HepG2 (cell line): Measurements from ENCODE around the gene GBP6. TPM values are rescaled to one million over a fixed set of nuclear protein-coding genes. Genes with fewer than 3 reads are reported as not detected.
A peak's percentile ranks its signal among the peaks of the same experiment; 100 is the strongest.

ENCODE experiments used
- ARID3A ChIP-seq: IDR thresholded peaks from 2 replicates; pipeline ENCODE4 v1.6.1; 2012; ENCODE audit warnings: low read depth, low read length, improper control_type of control experiment
- ATF1 ChIP-seq: IDR thresholded peaks from 2 replicates; pipeline ENCODE4 v1.6.1; 2016; ENCODE audit warnings: mild to moderate bottlenecking, control low read depth
- GATA4 ChIP-seq: sonication (generic); IDR thresholded peaks from 2 replicates; pipeline ENCODE4 v1.6.1; 2016; ENCODE audit warnings: antibody characterized with exemption, low read depth, borderline replicate concordance
- HCFC1 ChIP-seq: fragments of 150-350 bp; IDR thresholded peaks from 2 replicates; pipeline ENCODE4 v1.6.1; 2014; ENCODE audit warnings: low read depth, low read length
- NFKB2 ChIP-seq: sonication (generic); formaldehyde crosslinking; IDR thresholded peaks from 2 replicates; pipeline ENCODE4 v1.4.0; 2020; ENCODE audit warnings: missing genetic modification reagents, borderline replicate concordance
- POGZ ChIP-seq: sonication (generic); formaldehyde crosslinking; IDR thresholded peaks from 2 replicates; pipeline ENCODE4 v1.4.0; 2020; ENCODE audit warnings: mild to moderate bottlenecking, missing genetic modification reagents
- RAD21 ChIP-seq: fragments of 450-650 bp; formaldehyde crosslinking; IDR thresholded peaks from 2 replicates; pipeline ENCODE4 v1.5.0; 2020; ENCODE audit warnings: mild to moderate bottlenecking
- SOX5 ChIP-seq: IDR thresholded peaks from 2 replicates; pipeline ENCODE4 v1.6.1; 2016; ENCODE audit warnings: borderline replicate concordance
- TEAD3 ChIP-seq: optimal IDR thresholded peaks from 2 replicates; pipeline ENCODE3; 2016; ENCODE audit warnings: borderline replicate concordance
- TFE3 ChIP-seq: IDR thresholded peaks from 2 replicates; pipeline ENCODE4 v1.6.1; 2016
- ZBTB33 ChIP-seq: sonication (generic); formaldehyde crosslinking; IDR thresholded peaks from 2 replicates; pipeline ENCODE4 v1.4.0; 2020; ENCODE audit warnings: missing genetic modification reagents
- ZNF124 ChIP-seq: sonication (generic); formaldehyde crosslinking; IDR thresholded peaks from 2 replicates; pipeline ENCODE4 v1.4.0; 2020; ENCODE audit warnings: missing genetic modification reagents
- ZNF142 ChIP-seq: sonication (generic); formaldehyde crosslinking; IDR thresholded peaks from 2 replicates; pipeline ENCODE4 v1.4.0; 2020; ENCODE audit warnings: missing genetic modification reagents
- ZNF510 ChIP-seq: sonication (generic); formaldehyde crosslinking; IDR thresholded peaks from 2 replicates; pipeline ENCODE4 v1.4.0; 2020; ENCODE audit warnings: low read depth, mild to moderate bottlenecking, missing genetic modification reagents
- polyA plus RNA-seq, 8 experiments: library from polyadenylated mRNA; depleted of rRNA in 3 of 8; stranded (reverse) in 7 of 8; unstranded in 1 of 8; fragments of >200 nt; fragmentation: Illumina TruSeq in 4 of 8; extraction: Trizol in 4 of 8; gene quantifications; 2 replicates each; pipeline versions ENCODE4 v1.2.1 to v1.2.3, GENCODE V29; 2011 to 2016; ENCODE audit warnings: low read depth in 4 of 8, missing spikeins in 1 of 8, mixed read lengths in 1 of 8; ENCODE audit not compliant: insufficient read depth in 1 of 8
- total RNA-seq, 5 experiments: library from RNA; depleted of rRNA; stranded (reverse); fragments of >200 nt; fragmentation: Illumina TruSeq; extraction: Trizol; gene quantifications; 2 replicates each; pipeline ENCODE4 v1.2.3, GENCODE V29; 2016; ENCODE audit warnings: low read depth in 1 of 5
- TF ChIP-seq, protein P1 (sequence below): sonication (generic); formaldehyde crosslinking; conservative IDR thresholded peaks from 2 replicates; pipeline ENCODE4 v1.8.0; 2022; ENCODE audit warnings: low read depth, missing genetic modification reagents
- TF ChIP-seq, protein P2 (sequence below): sonication (generic); formaldehyde crosslinking; IDR thresholded peaks from 2 replicates; pipeline ENCODE4 v1.8.1; 2023; ENCODE audit warnings: mild to moderate bottlenecking, inconsistent platforms, moderate library complexity, missing genetic modification reagents, borderline replicate concordance

GBP6 gene
- total and polyA plus RNA-seq, 2 of the 13 experiments (the other 11 are each of a cell fraction or from before 2014, with no cell fraction given) = not detected

- TF ChIP-seq, protein P1, sequence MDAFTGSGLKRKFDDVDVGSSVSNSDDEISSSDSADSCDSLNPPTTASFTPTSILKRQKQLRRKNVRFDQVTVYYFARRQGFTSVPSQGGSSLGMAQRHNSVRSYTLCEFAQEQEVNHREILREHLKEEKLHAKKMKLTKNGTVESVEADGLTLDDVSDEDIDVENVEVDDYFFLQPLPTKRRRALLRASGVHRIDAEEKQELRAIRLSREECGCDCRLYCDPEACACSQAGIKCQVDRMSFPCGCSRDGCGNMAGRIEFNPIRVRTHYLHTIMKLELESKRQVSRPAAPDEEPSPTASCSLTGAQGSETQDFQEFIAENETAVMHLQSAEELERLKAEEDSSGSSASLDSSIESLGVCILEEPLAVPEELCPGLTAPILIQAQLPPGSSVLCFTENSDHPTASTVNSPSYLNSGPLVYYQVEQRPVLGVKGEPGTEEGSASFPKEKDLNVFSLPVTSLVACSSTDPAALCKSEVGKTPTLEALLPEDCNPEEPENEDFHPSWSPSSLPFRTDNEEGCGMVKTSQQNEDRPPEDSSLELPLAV (CRISPR knock-in tag) = no peak
- TF ChIP-seq ARID3A (0 out of 2 replicates have a peak, but pooled peaks have one; percentile 19), ZNF142 (no peak), ZNF510 (CRISPR knock-in tag) (no peak), HCFC1 (no peak), RAD21 (CRISPR knock-in tag) (peak; percentile 31; the same call in 1 of the 2 replicates), NFKB2 (CRISPR knock-in tag) (no peak), POGZ (CRISPR knock-in tag) (no peak), ZBTB33 (CRISPR knock-in tag) (no peak), TEAD3 (CRISPR knock-in tag) (no peak), ATF1 (no peak), GATA4 (no peak), ZNF124 (no peak), TFE3 (CRISPR knock-in tag) (no peak), SOX5 (CRISPR knock-in tag) (no peak)
- TF ChIP-seq, protein P2, sequence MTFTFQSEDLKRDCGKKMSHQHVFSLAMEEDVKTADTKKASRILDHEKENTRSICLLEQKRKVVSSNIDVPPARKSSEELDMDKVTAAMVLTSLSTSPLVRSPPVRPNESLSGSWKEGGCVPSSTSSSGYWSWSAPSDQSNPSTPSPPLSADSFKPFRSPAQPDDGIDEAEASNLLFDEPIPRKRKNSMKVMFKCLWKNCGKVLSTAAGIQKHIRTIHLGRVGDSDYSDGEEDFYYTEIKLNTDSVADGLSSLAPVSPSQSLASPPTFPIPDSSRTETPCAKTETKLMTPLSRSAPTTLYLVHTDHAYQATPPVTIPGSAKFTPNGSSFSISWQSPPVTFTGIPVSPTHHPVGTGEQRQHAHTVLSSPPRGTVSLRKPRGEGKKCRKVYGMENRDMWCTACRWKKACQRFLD (CRISPR knock-in tag) = no peak
Observed at GRCh38 chr1:89358287-89358893, 5.5 kb upstream of the GBP6 start (continued).
